ENCODE measurements around the gene C2CD4D.

- no peak for TF ChIP-seq CTCF (IDR thresholded peaks at IDR 0.05)
- TF ChIP-seq POLR2AphosphoS5 (IDR thresholded peaks at IDR 0.05; ENCODE audit: low read depth, low read length), result no peak
- no peak for TF ChIP-seq TCF7L2 (IDR thresholded peaks at IDR 0.05; ENCODE audit: low read depth, low read length)
Observed at GRCh38 chr1:151819976-151820623, 19.5 kb downstream of the C2CD4D start.

Measured in Panc1 (cell line).